Psoas muscle (tissue), 8 donors: ENCODE measurements around the gene BRD8. TPM values are rescaled to one million over a fixed set of nuclear protein-coding genes. Genes with fewer than 3 reads are reported as not detected.

Source experiments
- ATAC-seq, 4 donors: fragments of 200-7000 bp; cut with Tn5 transposase; one replicate each; pipeline ENCODE4 v1.9.1; 2020; ENCODE audit warnings: moderate library complexity in 3 of 4, mild to moderate bottlenecking in 2 of 4
- DNase-seq, 2 donors: peaks; one replicate each; pipeline ENCODE4 v3.0.0-alpha.2; 2020
- H3K27ac ChIP-seq: fragments of 200-600 bp; one replicate; pipeline ENCODE4 v1.8.0; 2022
- H3K27me3 ChIP-seq, 3 donors: fragments of 200-600 bp in 1 of 3; one replicate each; pipeline versions ENCODE4 v1.6.1 to v1.8.0; 2013 to 2022; ENCODE audit warnings: low read length in 2 of 3, mild to moderate bottlenecking in 2 of 3, moderate library complexity in 1 of 3; ENCODE audit not compliant: insufficient read depth in 3 of 3
- H3K36me3 ChIP-seq, 2 donors: fragments of 200-600 bp in 1 of 2; one replicate each; pipeline versions ENCODE4 v1.6.1 to v1.8.0; 2013 to 2022; ENCODE audit warnings: low read depth in 1 of 2, mild to moderate bottlenecking in 1 of 2, moderate library complexity in 1 of 2; ENCODE audit not compliant: insufficient read depth in 1 of 2
- H3K4me1 ChIP-seq: fragments of 200-600 bp; one replicate; pipeline ENCODE4 v1.8.0; 2022
- H3K4me3 ChIP-seq: fragments of 200-600 bp; one replicate; pipeline ENCODE4 v1.8.0; 2022; ENCODE audit warnings: mild to moderate bottlenecking
- H3K9me3 ChIP-seq: fragments of 200-600 bp; one replicate; pipeline ENCODE4 v1.8.0; 2022
- WGBS, 3 donors: extraction: QIAGEN DNeasy Blood & Tissue Kit; methylation state at CpG; one replicate each; pipeline versions ENCODE4 v1.1.6 to v1.1.7; 2013; 5-methylcytosine and 5-hydroxymethylcytosine counted together
- intact Hi-C, 2 donors: fragments of 100-400 bp; cut with DNase I; formaldehyde crosslinking; loops; one replicate each; pipeline versions ENCODE4 v1.11.0 to v1.14.2; 2022
- polyA plus RNA-seq, 3 donors: library from polyadenylated mRNA; stranded (reverse); fragments of 200-250 nt; gene quantifications; one replicate each; pipeline ENCODE4 v1.2.3, GENCODE V29; 2013
- total RNA-seq, 4 donors: library from RNA; stranded (reverse); fragmentation: NEBNext Ultra II Directional in 2 of 4; extraction: Animal tissue kit (Norgen Biotek cat#: 25700) in 2 of 4; gene quantifications; one replicate each; pipeline versions ENCODE4 v1.2.1 to v1.2.4, GENCODE V29; 2021 to 2023
- TF ChIP-seq, protein P1 (sequence below): fragments of 200-600 bp; IDR thresholded peaks from one replicate; pipeline ENCODE4 v1.8.0; 2022; ENCODE audit warnings: antibody characterized with exemption
- donor health status: healthy with polysubstance abuse.
- donor health status: DM: no; HTN: no; CAD: no; lungs with moderate emphysema.
- donor health status: Bipolar disorder and iron deficiency.
- donor health status: healthy.
- donor health status: DM: yes; HTN: yes; CAD: no.
- donor health status: DM: no; HTN: no; CAD: no.
- donor health status: DM: no; HTN: no; CAD: no.
- donor health status: DM: yes; HTN: yes; CAD: no.

The BRD8 gene
- total and polyA plus RNA-seq, 7 donors = 18.0 to 47.6 (median 25.2) TPM

DNA sequence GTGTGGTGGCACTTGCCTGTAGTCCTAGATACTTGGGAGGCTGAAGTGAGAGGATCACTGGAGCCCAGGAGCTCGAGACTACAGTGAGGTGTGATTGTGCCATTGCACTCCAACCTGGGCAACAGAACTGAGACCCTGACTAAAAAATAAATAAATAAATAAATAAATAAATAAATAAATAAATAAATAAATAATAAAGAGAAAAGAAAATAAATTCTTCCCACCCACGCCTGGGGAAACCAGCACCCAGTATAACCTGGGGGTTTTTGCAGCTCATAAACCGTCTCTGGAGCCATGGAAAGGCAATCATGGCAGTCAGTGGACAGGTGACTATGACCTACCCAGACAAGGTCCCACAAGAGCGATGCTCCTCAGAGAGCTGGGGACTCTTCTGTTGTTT is 86.7 kb downstream of the BRD8 start:
- Histone ChIP-seq H3K4me1 (no peaks in the 10 kb centered on the region), H3K27ac (no peak overlapping the region), H3K4me3 (no peak overlapping the region), H3K9me3 (no peaks in the 10 kb centered on the region), H3K36me3 (no peaks in the 10 kb centered on the region), H3K27me3 (no peaks in the 10 kb centered on the region)
- ATAC-seq = no peak
- WGBS, 3 donors = 89 to 91% (median 91%) methylated on average over 4 of the region's 4 CpGs
- TF ChIP-seq, protein P1, sequence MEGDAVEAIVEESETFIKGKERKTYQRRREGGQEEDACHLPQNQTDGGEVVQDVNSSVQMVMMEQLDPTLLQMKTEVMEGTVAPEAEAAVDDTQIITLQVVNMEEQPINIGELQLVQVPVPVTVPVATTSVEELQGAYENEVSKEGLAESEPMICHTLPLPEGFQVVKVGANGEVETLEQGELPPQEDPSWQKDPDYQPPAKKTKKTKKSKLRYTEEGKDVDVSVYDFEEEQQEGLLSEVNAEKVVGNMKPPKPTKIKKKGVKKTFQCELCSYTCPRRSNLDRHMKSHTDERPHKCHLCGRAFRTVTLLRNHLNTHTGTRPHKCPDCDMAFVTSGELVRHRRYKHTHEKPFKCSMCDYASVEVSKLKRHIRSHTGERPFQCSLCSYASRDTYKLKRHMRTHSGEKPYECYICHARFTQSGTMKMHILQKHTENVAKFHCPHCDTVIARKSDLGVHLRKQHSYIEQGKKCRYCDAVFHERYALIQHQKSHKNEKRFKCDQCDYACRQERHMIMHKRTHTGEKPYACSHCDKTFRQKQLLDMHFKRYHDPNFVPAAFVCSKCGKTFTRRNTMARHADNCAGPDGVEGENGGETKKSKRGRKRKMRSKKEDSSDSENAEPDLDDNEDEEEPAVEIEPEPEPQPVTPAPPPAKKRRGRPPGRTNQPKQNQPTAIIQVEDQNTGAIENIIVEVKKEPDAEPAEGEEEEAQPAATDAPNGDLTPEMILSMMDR = no peak
- DNase-seq = no peak
- intact Hi-C loops = no loop called here

Other genes with a start within 250 kb of the BRD8 start
- 1 to 10 TPM; 6.5 to 9.2 (median 8.0) TPM for gene FAM13B, start 145.6 kb downstream of the BRD8 start, total RNA-seq
- gene FAM13B, start 145.6 kb downstream of the BRD8 start, polyA plus RNA-seq = 1 to 10 TPM; 4.2 to 9.4 (median 5.3) TPM
- gene WNT8A, start 94.6 kb downstream of the BRD8 start, total RNA-seq = not detected
- gene WNT8A, start 94.6 kb downstream of the BRD8 start, polyA plus RNA-seq = not detected
- gene NME5, start 39.2 kb downstream of the BRD8 start, total RNA-seq = 1 to 10 TPM in 2 of 4 donors, under 1 TPM in 2; 0.65 to 1.2 (median 0.96) TPM
- under 1 TPM; 0.31 to 0.92 (median 0.32) TPM for gene NME5, start 39.2 kb downstream of the BRD8 start, polyA plus RNA-seq
- under 1 TPM in 2 of 4 donors, not detected in 2; 0.12 to 0.17 TPM for gene KIF20A, start 482 bp upstream of the BRD8 start, total RNA-seq
- under 1 TPM; 0.01 to 0.14 (median 0.07) TPM for gene KIF20A, start 482 bp upstream of the BRD8 start, polyA plus RNA-seq
- 10 to 100 TPM in 3 of 4 donors, 1 to 10 TPM in 1; 9.2 to 15.0 (median 13.5) TPM for gene CDC23, start 34.7 kb upstream of the BRD8 start, total RNA-seq
- gene CDC23, start 34.7 kb upstream of the BRD8 start, polyA plus RNA-seq = 10 to 100 TPM in 2 of 3 donors, 1 to 10 TPM in 1; 7.2 to 14.3 (median 13.4) TPM
- under 1 TPM in 2 of 4 donors, not detected in 2; 0.15 to 0.17 TPM for gene GFRA3, start 96.0 kb upstream of the BRD8 start, total RNA-seq
- under 1 TPM; 0.04 to 0.10 (median 0.10) TPM for gene GFRA3, start 96.0 kb upstream of the BRD8 start, polyA plus RNA-seq
- gene CDC25C, start 153.2 kb upstream of the BRD8 start, total RNA-seq = not detected
- under 1 TPM in 1 of 3 donors, not detected in 2; 0.12 TPM for gene CDC25C, start 153.2 kb upstream of the BRD8 start, polyA plus RNA-seq
- gene FAM53C, start 159.6 kb upstream of the BRD8 start, total RNA-seq = 10 to 100 TPM; 35.9 to 57.6 (median 36.9) TPM
- 10 to 100 TPM; 10.8 to 50.3 (median 23.5) TPM for gene FAM53C, start 159.6 kb upstream of the BRD8 start, polyA plus RNA-seq
- gene KDM3B, start 174.1 kb upstream of the BRD8 start, total RNA-seq = 10 to 100 TPM; 49.0 to 58.3 (median 54.1) TPM
- gene KDM3B, start 174.1 kb upstream of the BRD8 start, polyA plus RNA-seq = 10 to 100 TPM; 11.7 to 52.7 (median 28.9) TPM